HEK293 (cell line): Measurements from ENCODE around the gene CPN2.

ENCODE experiments used
- KLF1 ChIP-seq: fragments of 450-650 bp; formaldehyde crosslinking; IDR thresholded peaks from 2 replicates; pipeline ENCODE4 v1.5.1; 2016; ENCODE audit warnings: missing biosample characterization, missing genetic modification characterization
- KLF10 ChIP-seq: fragments of 450-650 bp; IDR thresholded peaks from 2 replicates; pipeline ENCODE4 v1.5.1; 2018; ENCODE audit warnings: missing biosample characterization, mild to moderate bottlenecking, missing genetic modification characterization
- KLF7 ChIP-seq: fragments of 450-650 bp; formaldehyde crosslinking; IDR thresholded peaks from 2 replicates; pipeline ENCODE4 v1.5.1; 2016; ENCODE audit warnings: missing biosample characterization, missing genetic modification characterization, borderline replicate concordance
- SCRT1 ChIP-seq: fragments of 450-650 bp; formaldehyde crosslinking; IDR thresholded peaks from 2 replicates; pipeline ENCODE4 v1.5.1; 2016; ENCODE audit warnings: missing biosample characterization, missing genetic modification characterization, borderline replicate concordance
- SP7 ChIP-seq: fragments of 450-650 bp; formaldehyde crosslinking; IDR thresholded peaks from 2 replicates; pipeline ENCODE4 v1.5.1; 2016; ENCODE audit warnings: missing biosample characterization, missing genetic modification characterization
- YY1 ChIP-seq: fragments of 450-650 bp; formaldehyde crosslinking; IDR thresholded peaks from 2 replicates; pipeline ENCODE4 v1.5.1; 2018; ENCODE audit warnings: missing biosample characterization, missing genetic modification characterization
- YY2 ChIP-seq: fragments of 450-650 bp; formaldehyde crosslinking; IDR thresholded peaks from 2 replicates; pipeline ENCODE4 v1.5.1; 2016; ENCODE audit warnings: missing biosample characterization, missing genetic modification characterization
- ZBTB7A ChIP-seq: fragments of 450-650 bp; formaldehyde crosslinking; IDR thresholded peaks from 2 replicates; pipeline ENCODE4 v1.5.1; 2016; ENCODE audit warnings: low read depth, missing biosample characterization, missing genetic modification characterization
- ZBTB8A ChIP-seq: fragments of 450-650 bp; formaldehyde crosslinking; IDR thresholded peaks from 2 replicates; pipeline ENCODE4 v1.5.1; 2016; ENCODE audit warnings: missing biosample characterization, missing genetic modification characterization
- ZFHX2 ChIP-seq: fragments of 450-650 bp; formaldehyde crosslinking; conservative IDR thresholded peaks from 2 replicates; pipeline ENCODE4 v1.5.1; 2016; ENCODE audit warnings: missing biosample characterization, missing genetic modification characterization
- ZNF2 ChIP-seq: fragments of 450-650 bp; formaldehyde crosslinking; IDR thresholded peaks from 2 replicates; pipeline ENCODE4 v1.5.1; 2016; ENCODE audit warnings: missing biosample characterization, missing genetic modification characterization
- ZNF211 ChIP-seq: fragments of 450-650 bp; formaldehyde crosslinking; IDR thresholded peaks from 2 replicates; pipeline ENCODE4 v1.5.1; 2016; ENCODE audit warnings: low read depth, missing biosample characterization, missing genetic modification characterization
- ZNF248 ChIP-seq: fragments of 450-650 bp; formaldehyde crosslinking; IDR thresholded peaks from 2 replicates; pipeline ENCODE4 v1.5.1; 2017; ENCODE audit warnings: missing biosample characterization, missing genetic modification characterization
- ZNF266 ChIP-seq: fragments of 450-650 bp; formaldehyde crosslinking; IDR thresholded peaks from 2 replicates; pipeline ENCODE4 v1.5.1; 2016; ENCODE audit warnings: missing biosample characterization, missing genetic modification characterization, low read depth
- ZNF302 ChIP-seq: fragments of 450-650 bp; formaldehyde crosslinking; IDR thresholded peaks from 2 replicates; pipeline ENCODE4 v1.5.1; 2016; ENCODE audit warnings: missing biosample characterization, missing genetic modification characterization, low read depth
- ZNF311 ChIP-seq: fragments of 450-650 bp; formaldehyde crosslinking; IDR thresholded peaks from 2 replicates; pipeline ENCODE4 v1.5.1; 2017; ENCODE audit warnings: missing biosample characterization, missing genetic modification characterization, borderline replicate concordance
- ZNF335 ChIP-seq: fragments of 450-650 bp; formaldehyde crosslinking; conservative IDR thresholded peaks from 2 replicates; pipeline ENCODE4 v1.5.1; 2016; ENCODE audit warnings: missing biosample characterization, missing genetic modification characterization
- ZNF48 ChIP-seq: fragments of 450-650 bp; formaldehyde crosslinking; IDR thresholded peaks from 2 replicates; pipeline ENCODE4 v1.5.1; 2016; ENCODE audit warnings: missing biosample characterization, missing genetic modification characterization
- ZNF501 ChIP-seq: fragments of 450-650 bp; formaldehyde crosslinking; IDR thresholded peaks from 2 replicates; pipeline ENCODE4 v1.5.1; 2016; ENCODE audit warnings: missing biosample characterization, missing genetic modification characterization
- ZNF571 ChIP-seq: fragments of 450-650 bp; formaldehyde crosslinking; IDR thresholded peaks from 2 replicates; pipeline ENCODE4 v1.5.0; 2017; ENCODE audit warnings: missing biosample characterization, missing genetic modification characterization
- ZNF624 ChIP-seq: fragments of 450-650 bp; formaldehyde crosslinking; IDR thresholded peaks from 2 replicates; pipeline ENCODE4 v1.5.1; 2017; ENCODE audit warnings: missing biosample characterization, missing genetic modification characterization
- ZNF664 ChIP-seq: fragments of 450-650 bp; formaldehyde crosslinking; IDR thresholded peaks from 2 replicates; pipeline ENCODE4 v1.5.1; 2016; ENCODE audit warnings: missing biosample characterization, missing genetic modification characterization
- ZNF670 ChIP-seq: fragments of 450-650 bp; formaldehyde crosslinking; IDR thresholded peaks from 2 replicates; pipeline ENCODE4 v1.5.1; 2016; ENCODE audit warnings: missing biosample characterization, missing genetic modification characterization, low read depth
- ZNF792 ChIP-seq: fragments of 450-650 bp; formaldehyde crosslinking; IDR thresholded peaks from 2 replicates; pipeline ENCODE4 v1.5.1; 2016; ENCODE audit warnings: missing biosample characterization, missing genetic modification characterization
- ZNF843 ChIP-seq: fragments of 450-650 bp; formaldehyde crosslinking; IDR thresholded peaks from 2 replicates; pipeline ENCODE4 v1.5.1; 2016; ENCODE audit warnings: missing biosample characterization, missing genetic modification characterization
- ZSCAN30 ChIP-seq: fragments of 450-650 bp; IDR thresholded peaks from 2 replicates; pipeline ENCODE4 v1.5.1; 2018; ENCODE audit warnings: missing biosample characterization, mild to moderate bottlenecking, missing genetic modification characterization, moderate library complexity
- ZXDB ChIP-seq: fragments of 450-650 bp; formaldehyde crosslinking; IDR thresholded peaks from 2 replicates; pipeline ENCODE4 v1.5.1; 2016; ENCODE audit warnings: missing biosample characterization, missing genetic modification characterization
- TF ChIP-seq, protein P1 (sequence below): fragments of 450-650 bp; formaldehyde crosslinking; IDR thresholded peaks from 2 replicates; pipeline ENCODE4 v1.5.1; 2016; ENCODE audit warnings: missing biosample characterization, missing genetic modification characterization
- TF ChIP-seq, protein P2 (sequence below): fragments of 450-650 bp; formaldehyde crosslinking; IDR thresholded peaks from 2 replicates; pipeline ENCODE4 v1.5.1; 2016; ENCODE audit warnings: missing biosample characterization, missing genetic modification characterization
- TF ChIP-seq, protein P3 (sequence below): fragments of 450-650 bp; formaldehyde crosslinking; IDR thresholded peaks from 2 replicates; pipeline ENCODE4 v1.5.1; 2016; ENCODE audit warnings: missing biosample characterization, missing genetic modification characterization
- TF ChIP-seq, protein P4 (sequence below): fragments of 450-650 bp; formaldehyde crosslinking; IDR thresholded peaks from 2 replicates; pipeline ENCODE4 v1.5.1; 2017; ENCODE audit warnings: missing biosample characterization, missing genetic modification characterization
- TF ChIP-seq, protein P5 (sequence below): fragments of 450-650 bp; formaldehyde crosslinking; IDR thresholded peaks from 2 replicates; pipeline ENCODE4 v1.5.1; 2016; ENCODE audit warnings: missing biosample characterization, missing genetic modification characterization

The CPN2 gene

DNA sequence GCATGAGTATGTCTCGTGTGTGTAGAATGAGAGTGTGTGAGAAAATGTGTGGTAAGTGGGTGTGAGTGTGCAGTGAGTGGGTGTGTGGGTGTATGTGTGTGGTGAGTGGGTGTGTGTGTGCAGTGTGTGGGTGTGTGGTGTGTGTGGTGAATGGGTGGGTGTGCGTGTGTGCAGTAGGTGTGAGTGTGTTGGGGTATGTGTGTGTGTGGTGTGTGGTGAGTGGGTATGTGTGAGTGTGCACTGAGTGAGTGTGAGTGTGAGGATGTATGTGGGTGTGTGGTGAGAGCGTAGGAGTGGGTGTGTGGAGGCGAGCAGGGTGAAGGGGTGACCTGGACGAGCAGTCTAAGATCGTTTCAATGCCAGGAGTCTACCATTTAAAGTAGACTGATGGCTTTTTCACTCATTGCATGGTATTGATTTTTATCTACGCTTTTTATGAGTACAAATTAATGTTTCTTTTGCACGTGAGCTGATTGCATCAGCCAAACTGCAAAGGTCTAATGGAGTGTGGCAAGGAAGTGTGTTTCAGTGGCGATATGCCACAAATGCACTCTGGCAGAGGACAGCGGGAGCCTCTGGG is 1.6 kb upstream of the CPN2 start (continued):
- TF ChIP-seq ZNF302 (0 out of 2 replicates have a peak, but pooled peaks have one; percentile 39), ZNF624 (tag by site-specific recombination) (no peak), ZSCAN30 (tag by site-specific recombination) (0 out of 2 replicates have a peak, but pooled peaks have one; percentile 43), ZXDB (tag by site-specific recombination) (no peak), ZBTB8A (peak; percentile 60), ZNF843 (tag by site-specific recombination) (peak; percentile 69), KLF7 (peak; percentile 43; the same call in 1 of the 2 replicates), ZNF335 (tag by site-specific recombination) (0 out of 2 replicates have a peak, but pooled peaks have one; percentile 23), ZBTB7A (tag by site-specific recombination) (0 out of 2 replicates have a peak, but pooled peaks have one; percentile 22), KLF10 (tag by site-specific recombination) (no peak), SCRT1 (tag by site-specific recombination) (peak; percentile 35; the same call in 1 of the 2 replicates), ZNF248 (tag by site-specific recombination) (peak; percentile 30; the same call in 1 of the 2 replicates), ZNF664 (tag by site-specific recombination) (0 out of 2 replicates have a peak, but pooled peaks have one; percentile 6), ZNF211 (tag by site-specific recombination) (peak; percentile 51; the same call in 1 of the 2 replicates), ZFHX2 (tag by site-specific recombination) (peak; percentile 99), ZNF266 (tag by site-specific recombination) (peak; percentile 83), ZNF48 (tag by site-specific recombination) (no peak), ZNF670 (tag by site-specific recombination) (peak; percentile 96; the same call in 1 of the 2 replicates), ZNF2 (tag by site-specific recombination) (peak; percentile 78; the same call in 1 of the 2 replicates), ZNF501 (peak; percentile 66), KLF1 (tag by site-specific recombination) (no peak), ZNF792 (tag by site-specific recombination) (0 out of 2 replicates have a peak, but pooled peaks have one; percentile 6), ZNF571 (tag by site-specific recombination) (peak; percentile 96), SP7 (peak; percentile 69), YY1 (tag by site-specific recombination) (peak; percentile 13; the same call in 1 of the 2 replicates), ZNF311 (peak; percentile 76; the same call in 1 of the 2 replicates), YY2 (tag by site-specific recombination) (peak; percentile 47)
- TF ChIP-seq, protein P1, sequence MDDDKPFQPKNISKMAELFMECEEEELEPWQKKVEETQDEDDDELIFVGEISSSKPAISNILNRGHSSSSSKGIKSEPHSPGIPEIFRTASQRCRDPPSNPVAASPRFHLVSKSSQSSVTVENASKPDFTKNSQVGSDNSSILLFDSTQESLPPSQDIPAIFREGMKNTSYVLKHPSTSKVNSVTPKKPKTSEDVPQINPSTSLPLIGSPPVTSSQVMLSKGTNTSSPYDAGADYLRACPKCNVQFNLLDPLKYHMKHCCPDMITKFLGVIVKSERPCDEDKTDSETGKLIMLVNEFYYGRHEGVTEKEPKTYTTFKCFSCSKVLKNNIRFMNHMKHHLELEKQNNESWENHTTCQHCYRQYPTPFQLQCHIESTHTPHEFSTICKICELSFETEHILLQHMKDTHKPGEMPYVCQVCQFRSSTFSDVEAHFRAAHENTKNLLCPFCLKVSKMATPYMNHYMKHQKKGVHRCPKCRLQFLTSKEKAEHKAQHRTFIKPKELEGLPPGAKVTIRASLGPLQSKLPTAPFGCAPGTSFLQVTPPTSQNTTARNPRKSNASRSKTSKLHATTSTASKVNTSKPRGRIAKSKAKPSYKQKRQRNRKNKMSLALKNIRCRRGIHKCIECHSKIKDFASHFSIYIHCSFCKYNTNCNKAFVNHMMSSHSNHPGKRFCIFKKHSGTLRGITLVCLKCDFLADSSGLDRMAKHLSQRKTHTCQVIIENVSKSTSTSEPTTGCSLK (tag by site-specific recombination): peak; percentile 88
- TF ChIP-seq, protein P2, sequence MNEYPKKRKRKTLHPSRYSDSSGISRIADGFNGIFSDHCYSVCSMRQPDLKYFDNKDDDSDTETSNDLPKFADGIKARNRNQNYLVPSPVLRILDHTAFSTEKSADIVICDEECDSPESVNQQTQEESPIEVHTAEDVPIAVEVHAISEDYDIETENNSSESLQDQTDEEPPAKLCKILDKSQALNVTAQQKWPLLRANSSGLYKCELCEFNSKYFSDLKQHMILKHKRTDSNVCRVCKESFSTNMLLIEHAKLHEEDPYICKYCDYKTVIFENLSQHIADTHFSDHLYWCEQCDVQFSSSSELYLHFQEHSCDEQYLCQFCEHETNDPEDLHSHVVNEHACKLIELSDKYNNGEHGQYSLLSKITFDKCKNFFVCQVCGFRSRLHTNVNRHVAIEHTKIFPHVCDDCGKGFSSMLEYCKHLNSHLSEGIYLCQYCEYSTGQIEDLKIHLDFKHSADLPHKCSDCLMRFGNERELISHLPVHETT (tag by site-specific recombination): no peak
- TF ChIP-seq, protein P3, sequence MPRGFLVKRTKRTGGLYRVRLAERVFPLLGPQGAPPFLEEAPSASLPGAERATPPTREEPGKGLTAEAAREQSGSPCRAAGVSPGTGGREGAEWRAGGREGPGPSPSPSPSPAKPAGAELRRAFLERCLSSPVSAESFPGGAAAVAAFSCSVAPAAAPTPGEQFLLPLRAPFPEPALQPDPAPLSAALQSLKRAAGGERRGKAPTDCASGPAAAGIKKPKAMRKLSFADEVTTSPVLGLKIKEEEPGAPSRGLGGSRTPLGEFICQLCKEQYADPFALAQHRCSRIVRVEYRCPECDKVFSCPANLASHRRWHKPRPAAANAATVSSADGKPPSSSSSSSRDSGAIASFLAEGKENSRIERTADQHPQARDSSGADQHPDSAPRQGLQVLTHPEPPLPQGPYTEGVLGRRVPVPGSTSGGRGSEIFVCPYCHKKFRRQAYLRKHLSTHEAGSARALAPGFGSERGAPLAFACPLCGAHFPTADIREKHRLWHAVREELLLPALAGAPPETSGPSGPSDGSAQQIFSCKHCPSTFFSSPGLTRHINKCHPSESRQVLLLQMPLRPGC (tag by site-specific recombination): 0 out of 2 replicates have a peak, but pooled peaks have one; percentile 44
- TF ChIP-seq, protein P4, sequence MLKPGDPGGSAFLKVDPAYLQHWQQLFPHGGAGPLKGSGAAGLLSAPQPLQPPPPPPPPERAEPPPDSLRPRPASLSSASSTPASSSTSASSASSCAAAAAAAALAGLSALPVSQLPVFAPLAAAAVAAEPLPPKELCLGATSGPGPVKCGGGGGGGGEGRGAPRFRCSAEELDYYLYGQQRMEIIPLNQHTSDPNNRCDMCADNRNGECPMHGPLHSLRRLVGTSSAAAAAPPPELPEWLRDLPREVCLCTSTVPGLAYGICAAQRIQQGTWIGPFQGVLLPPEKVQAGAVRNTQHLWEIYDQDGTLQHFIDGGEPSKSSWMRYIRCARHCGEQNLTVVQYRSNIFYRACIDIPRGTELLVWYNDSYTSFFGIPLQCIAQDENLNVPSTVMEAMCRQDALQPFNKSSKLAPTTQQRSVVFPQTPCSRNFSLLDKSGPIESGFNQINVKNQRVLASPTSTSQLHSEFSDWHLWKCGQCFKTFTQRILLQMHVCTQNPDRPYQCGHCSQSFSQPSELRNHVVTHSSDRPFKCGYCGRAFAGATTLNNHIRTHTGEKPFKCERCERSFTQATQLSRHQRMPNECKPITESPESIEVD (tag by site-specific recombination): peak; percentile 67; the same call in 1 of the 2 replicates
- TF ChIP-seq, protein P5, sequence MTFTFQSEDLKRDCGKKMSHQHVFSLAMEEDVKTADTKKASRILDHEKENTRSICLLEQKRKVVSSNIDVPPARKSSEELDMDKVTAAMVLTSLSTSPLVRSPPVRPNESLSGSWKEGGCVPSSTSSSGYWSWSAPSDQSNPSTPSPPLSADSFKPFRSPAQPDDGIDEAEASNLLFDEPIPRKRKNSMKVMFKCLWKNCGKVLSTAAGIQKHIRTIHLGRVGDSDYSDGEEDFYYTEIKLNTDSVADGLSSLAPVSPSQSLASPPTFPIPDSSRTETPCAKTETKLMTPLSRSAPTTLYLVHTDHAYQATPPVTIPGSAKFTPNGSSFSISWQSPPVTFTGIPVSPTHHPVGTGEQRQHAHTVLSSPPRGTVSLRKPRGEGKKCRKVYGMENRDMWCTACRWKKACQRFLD (tag by site-specific recombination): peak; percentile 51; the same call in 1 of the 2 replicates
